Colonic mucosa (tissue), 4 donors: ENCODE measurements around the gene MPND. TPM values are rescaled to one million over a fixed set of nuclear protein-coding genes. Genes with fewer than 3 reads are reported as not detected.
A peak's percentile ranks its signal among the peaks of the same experiment; 100 is the strongest.

Experiments used
- DNase-seq: peaks from one replicate; pipeline ENCODE4 v3.0.0-alpha.2; 2020
- H3K27ac ChIP-seq: fragments of 200-600 bp; one replicate; pipeline ENCODE4 v1.8.0; 2021
- H3K27me3 ChIP-seq: fragments of 200-600 bp; one replicate; pipeline ENCODE4 v1.8.0; 2021
- H3K36me3 ChIP-seq: fragments of 200-600 bp; one replicate; pipeline ENCODE4 v1.8.0; 2021
- H3K4me1 ChIP-seq: fragments of 200-600 bp; one replicate; pipeline ENCODE4 v1.8.0; 2021; ENCODE audit warnings: mild to moderate bottlenecking
- H3K4me3 ChIP-seq: fragments of 200-600 bp; one replicate; pipeline ENCODE4 v1.8.0; 2021
- H3K9ac ChIP-seq, 2 donors: one replicate each; pipeline ENCODE4 v1.7.0; 2013; ENCODE audit warnings: control low read depth in 2 of 2, low read depth in 2 of 2, low read length in 2 of 2
- H3K9me3 ChIP-seq: fragments of 200-600 bp; one replicate; pipeline ENCODE4 v1.8.0; 2021
- CTCF ChIP-seq: fragments of 200-600 bp; IDR thresholded peaks from one replicate; pipeline ENCODE4 v1.8.0; 2022; ENCODE audit warnings: antibody characterized with exemption, mild to moderate bottlenecking
- intact Hi-C: fragments of 100-400 bp; cut with DNase I; formaldehyde crosslinking; loops from one replicate; pipeline ENCODE4 v1.14.1; 2022
- total RNA-seq, 2 donors: library from RNA; stranded (reverse); fragmentation: NEBNext Ultra II Directional in 1 of 2; extraction: Animal tissue kit (Norgen Biotek cat#: 25700) in 1 of 2; gene quantifications; one replicate each; pipeline ENCODE4 v1.2.1, GENCODE V29; 2021
- donor health status: healthy.
- donor health status: DM: no; HTN: no; CAD: no.
- donor health status: DM: no; HTN: no; CAD: no.

Gene MPND
- total RNA-seq, 2 donors from 2014 or later: 38.0 to 63.2 TPM

GRCh38 chr19:4386041-4386782, 42.9 kb downstream of the MPND start:
- Histone ChIP-seq H3K27me3 (no peaks in the 10 kb centered on the region), H3K9me3 (no peaks in the 10 kb centered on the region), H3K27ac (no peak overlapping the region), H3K4me1 (peaks cover 5% of the 10 kb centered on the region), H3K36me3 (no peaks in the 10 kb centered on the region), H3K9ac (no peak overlapping the region), H3K4me3 (no peak overlapping the region)
- TF ChIP-seq CTCF: no peak
- intact Hi-C loops: no loop called here
- DNase-seq: no peak

- no peak overlapping the region for H3K27ac ChIP-seq
- intact Hi-C loops: no loop called here
- no peaks in the 10 kb centered on the region for H3K27me3 ChIP-seq
- H3K4me1 ChIP-seq: peaks cover 5% of the 10 kb centered on the region
- H3K4me3 ChIP-seq: no peak overlapping the region
- no peak for TF ChIP-seq CTCF
- H3K9ac ChIP-seq: peak overlapping the region in 1 of 2 donors; percentile 12
- H3K9me3 ChIP-seq: no peaks in the 10 kb centered on the region
- DNase-seq: no peak
- H3K36me3 ChIP-seq: no peaks in the 10 kb centered on the region
Measured at GRCh38 chr19:4388337-4389063, 45.1 kb downstream of the MPND start.

GRCh38 chr19:4389064-4389375, 45.7 kb downstream of the MPND start:
- Histone ChIP-seq H3K4me1 (peaks cover 5% of the 10 kb centered on the region), H3K36me3 (no peaks in the 10 kb centered on the region), H3K27ac (no peak overlapping the region), H3K4me3 (no peak overlapping the region), H3K27me3 (no peaks in the 10 kb centered on the region), H3K9ac (peak overlapping the region in 1 of 2 donors; percentile 12), H3K9me3 (no peaks in the 10 kb centered on the region)
- intact Hi-C loops: no loop called here
- no peak for DNase-seq
- TF ChIP-seq CTCF: no peak

GRCh38 chr19:4389511-4390016, 46.2 kb downstream of the MPND start:
- no peak overlapping the region for H3K4me3 ChIP-seq

More at GRCh38 chr19:4389511-4390016, 46.2 kb downstream of the MPND start:
- DNase-seq: no peak
- Histone ChIP-seq H3K9ac (peak overlapping the region in 1 of 2 donors; percentile 51), H3K27ac (no peak overlapping the region), H3K27me3 (no peaks in the 10 kb centered on the region), H3K36me3 (no peaks in the 10 kb centered on the region), H3K4me1 (peaks cover 5% of the 10 kb centered on the region), H3K9me3 (no peaks in the 10 kb centered on the region)
- intact Hi-C loops: no loop called here
- TF ChIP-seq CTCF: no peak
